Measurements from ENCODE around the gene DTWD2. TPM values are rescaled to one million over a fixed set of nuclear protein-coding genes. Genes with fewer than 3 reads are reported as not detected.
A peak's percentile ranks its signal among the peaks of the same experiment; 100 is the strongest.
"Not testable (repeated sequence)": the region's sequence is repeated elsewhere in the genome, so short reads cannot be mapped to it uniquely, and the experiment has no call there.

DTWD2 gene
- total RNA-seq, 4 donors from 2014 or later: 7.9 to 14.2 (median 12.6) TPM

GRCh38 chr5:118963169-118963568 is 25.2 kb downstream of the DTWD2 start:
- H3K4me1 ChIP-seq: no peaks in the 10 kb centered on the region
- no peak for ATAC-seq
- no peaks in the 10 kb centered on the region for H3K9me3 ChIP-seq
- TF ChIP-seq POLR2A (IDR thresholded peaks at IDR 0.05): no peak
- TF ChIP-seq, protein P1, sequence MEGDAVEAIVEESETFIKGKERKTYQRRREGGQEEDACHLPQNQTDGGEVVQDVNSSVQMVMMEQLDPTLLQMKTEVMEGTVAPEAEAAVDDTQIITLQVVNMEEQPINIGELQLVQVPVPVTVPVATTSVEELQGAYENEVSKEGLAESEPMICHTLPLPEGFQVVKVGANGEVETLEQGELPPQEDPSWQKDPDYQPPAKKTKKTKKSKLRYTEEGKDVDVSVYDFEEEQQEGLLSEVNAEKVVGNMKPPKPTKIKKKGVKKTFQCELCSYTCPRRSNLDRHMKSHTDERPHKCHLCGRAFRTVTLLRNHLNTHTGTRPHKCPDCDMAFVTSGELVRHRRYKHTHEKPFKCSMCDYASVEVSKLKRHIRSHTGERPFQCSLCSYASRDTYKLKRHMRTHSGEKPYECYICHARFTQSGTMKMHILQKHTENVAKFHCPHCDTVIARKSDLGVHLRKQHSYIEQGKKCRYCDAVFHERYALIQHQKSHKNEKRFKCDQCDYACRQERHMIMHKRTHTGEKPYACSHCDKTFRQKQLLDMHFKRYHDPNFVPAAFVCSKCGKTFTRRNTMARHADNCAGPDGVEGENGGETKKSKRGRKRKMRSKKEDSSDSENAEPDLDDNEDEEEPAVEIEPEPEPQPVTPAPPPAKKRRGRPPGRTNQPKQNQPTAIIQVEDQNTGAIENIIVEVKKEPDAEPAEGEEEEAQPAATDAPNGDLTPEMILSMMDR (IDR thresholded peaks at IDR 0.05): no peak
- TF ChIP-seq EP300 (IDR thresholded peaks at IDR 0.05): no peak
- no peak for TF ChIP-seq POLR2AphosphoS5 (IDR thresholded peaks at IDR 0.05)
- no peaks in the 10 kb centered on the region for H3K36me3 ChIP-seq
- no peak overlapping the region for H3K27ac ChIP-seq
- no peaks in the 10 kb centered on the region for H3K27me3 ChIP-seq
- no peak overlapping the region for H3K4me3 ChIP-seq

DNA sequence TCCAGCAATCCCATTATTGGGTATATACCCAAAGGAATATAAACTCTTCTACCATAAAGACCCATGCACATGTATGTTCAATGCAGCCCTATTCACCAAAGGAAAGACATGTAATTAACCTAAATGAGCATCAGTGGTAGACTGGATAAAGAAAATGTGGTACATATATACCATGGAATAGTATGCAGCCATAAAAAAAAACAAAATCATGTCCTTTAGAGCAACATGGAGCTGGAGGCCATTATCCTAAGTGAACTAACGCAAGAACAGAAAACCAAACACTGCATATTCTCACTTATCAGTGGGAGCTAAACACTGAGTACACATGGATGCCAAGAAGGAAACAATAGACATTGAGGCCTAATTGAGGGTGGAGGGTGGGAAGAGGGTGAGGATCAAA is 27.8 kb downstream of the DTWD2 start:
- Histone ChIP-seq H3K36me3 (no peaks in the 10 kb centered on the region), H3K9me3 (no peaks in the 10 kb centered on the region), H3K27me3 (no peaks in the 10 kb centered on the region), H3K4me1 (peaks cover 0 to 4% (median 0%) of the 10 kb centered on the region in 3 donors), H3K27ac (no peak overlapping the region), H3K4me3 (no peak overlapping the region)
- TF ChIP-seq POLR2AphosphoS5 (IDR thresholded peaks at IDR 0.05): no peak
- TF ChIP-seq, protein P1 (IDR thresholded peaks at IDR 0.05): no peak
- no peak for TF ChIP-seq EP300 (IDR thresholded peaks at IDR 0.05)
- no peak for TF ChIP-seq POLR2A (IDR thresholded peaks at IDR 0.05)
- ATAC-seq: no peak
- 100% methylated on average over 1 of the region's 1 CpG; no CpG with 5 or more reads in 1 of the 2 donors for WGBS, 2 donors (ENCODE audit: low coverage in 1 of 2)

DNA sequence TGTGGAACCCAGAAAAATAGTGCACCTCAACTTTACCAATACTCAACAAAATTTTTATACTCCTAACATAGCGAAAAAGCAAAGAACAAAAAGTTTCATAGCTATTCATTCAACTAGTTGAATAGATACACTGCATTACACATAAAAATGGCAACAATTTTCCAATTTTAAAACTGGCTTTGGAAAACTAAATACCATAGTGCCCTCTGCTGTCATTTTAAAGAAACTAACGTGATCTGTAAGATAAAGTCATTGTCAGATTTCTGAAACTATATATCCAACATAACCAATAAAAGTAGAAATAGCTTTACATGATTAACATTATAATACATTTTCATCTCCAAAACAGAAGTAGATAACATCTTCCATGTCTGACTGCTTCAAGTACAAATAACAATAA is 31.6 kb downstream of the DTWD2 start:
- no peak for ATAC-seq
- no peak for TF ChIP-seq POLR2AphosphoS5 (IDR thresholded peaks at IDR 0.05)
- TF ChIP-seq, protein P1 (IDR thresholded peaks at IDR 0.05): peak in 2 of 4 experiments; percentile 10 to 14
- Histone ChIP-seq H3K4me1 (peaks cover 0 to 4% (median 0%) of the 10 kb centered on the region in 3 donors), H3K36me3 (no peaks in the 10 kb centered on the region), H3K9me3 (no peaks in the 10 kb centered on the region), H3K4me3 (no peak overlapping the region), H3K27ac (no peak overlapping the region), H3K27me3 (no peaks in the 10 kb centered on the region)
- 30 to 52% methylated on average over 2 of the region's 2 CpGs for WGBS, 2 donors (ENCODE audit: low coverage in 1 of 2)

- H3K4me3 ChIP-seq: no peak overlapping the region
- H3K27ac ChIP-seq: no peak overlapping the region
- peaks cover 0 to 4% (median 0%) of the 10 kb centered on the region in 3 donors for H3K4me1 ChIP-seq
- TF ChIP-seq EP300 (IDR thresholded peaks at IDR 0.05): no peak
- no peak for TF ChIP-seq POLR2AphosphoS5 (IDR thresholded peaks at IDR 0.05)
- TF ChIP-seq POLR2A (IDR thresholded peaks at IDR 0.05): no peak
- TF ChIP-seq, protein P1 (IDR thresholded peaks at IDR 0.05): no peak
- no peaks in the 10 kb centered on the region for H3K36me3 ChIP-seq
- H3K9me3 ChIP-seq: no peaks in the 10 kb centered on the region
- ATAC-seq: no peak
- no peaks in the 10 kb centered on the region for H3K27me3 ChIP-seq
Observed at GRCh38 chr5:118953652-118954005, 34.7 kb downstream of the DTWD2 start.

GRCh38 chr5:118952992-118953651 is 35.2 kb downstream of the DTWD2 start:
- H3K27ac ChIP-seq: no peak overlapping the region
- TF ChIP-seq POLR2A (IDR thresholded peaks at IDR 0.05) (no peak), POLR2AphosphoS5 (IDR thresholded peaks at IDR 0.05) (no peak), EP300 (IDR thresholded peaks at IDR 0.05) (no peak)
- TF ChIP-seq, protein P1 (IDR thresholded peaks at IDR 0.05): no peak
- H3K9me3 ChIP-seq: no peaks in the 10 kb centered on the region
- 68 to 100% methylated on average over 1 to 2 of the region's 2 CpGs for WGBS, 2 donors (ENCODE audit: low coverage in 1 of 2)
- H3K4me3 ChIP-seq: no peak overlapping the region
- no peaks in the 10 kb centered on the region for H3K27me3 ChIP-seq
- no peak for ATAC-seq
- H3K36me3 ChIP-seq: no peaks in the 10 kb centered on the region
- peaks cover 0 to 4% (median 0%) of the 10 kb centered on the region in 3 donors for H3K4me1 ChIP-seq

DNA sequence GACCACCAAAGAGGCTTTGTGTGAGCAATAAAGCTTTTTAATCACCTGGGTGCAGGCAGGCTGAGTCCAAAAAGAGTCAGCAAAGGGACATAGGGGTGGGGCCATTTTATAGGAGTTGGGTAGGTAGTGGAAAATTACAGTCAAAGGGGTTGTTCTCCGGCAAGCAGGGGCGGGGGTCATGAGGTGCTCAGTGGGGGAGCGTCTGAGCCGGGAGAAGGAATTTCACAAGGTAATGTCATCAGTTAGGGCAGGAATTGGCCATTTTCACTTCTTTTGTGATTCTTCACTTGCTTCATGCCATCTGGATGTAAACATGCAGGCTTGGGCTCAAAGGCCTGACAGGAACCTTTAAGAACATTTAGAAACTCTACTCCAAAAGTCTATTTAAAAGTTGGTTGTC is 36.0 kb downstream of the DTWD2 start:
- H3K27me3 ChIP-seq, H3K4me1 ChIP-seq, H3K27ac ChIP-seq, H3K9me3 ChIP-seq, ATAC-seq, H3K4me3 ChIP-seq, H3K36me3 ChIP-seq: not testable (repeated sequence)
- WGBS, 2 donors (ENCODE audit: low coverage in 1 of 2): 78 to 89% methylated on average over 4 of the region's 4 CpGs

DNA sequence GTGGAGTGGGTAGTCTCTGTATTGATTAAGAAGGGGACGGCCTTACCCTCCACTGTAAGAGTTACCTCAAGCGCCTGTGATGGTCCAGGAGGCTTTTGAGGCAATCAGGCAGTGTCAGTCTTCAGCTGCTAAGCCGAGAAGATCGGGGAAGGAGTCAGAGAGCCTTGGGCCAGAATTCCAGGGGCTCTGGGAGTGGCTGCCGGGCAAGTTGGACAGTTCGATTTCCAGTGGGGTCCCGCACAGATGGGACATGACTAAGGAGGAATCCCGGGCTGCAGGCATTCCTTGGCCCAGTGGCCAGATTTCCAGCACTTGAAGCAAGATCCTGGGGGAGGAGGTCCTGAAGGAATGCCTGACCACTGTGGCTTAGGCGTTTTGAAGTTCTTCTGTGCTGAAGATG is 38.0 kb downstream of the DTWD2 start:
- H3K36me3 ChIP-seq, ATAC-seq, H3K9me3 ChIP-seq, H3K27ac ChIP-seq, H3K27me3 ChIP-seq, H3K4me1 ChIP-seq, H3K4me3 ChIP-seq: not testable (repeated sequence)
- WGBS, 2 donors (ENCODE audit: low coverage in 1 of 2): 86% methylated on average over 5 of the region's 9 CpGs; no CpG with 5 or more reads in 1 of the 2 donors

All from gastroesophageal sphincter (tissue), 4 donors.